ENCODE data around the gene RAB39A.
"Not testable (repeated sequence)": the region's sequence is repeated elsewhere in the genome, so short reads cannot be mapped to it uniquely, and the experiment has no call there.

RAB39A gene

GRCh38 chr11:107928046-107928766 is at the start of gene RAB39A:
TSS of gene RAB39A (plus strand) at chr11:107928448. CDS start at chr11:107928569, 121 bp downstream.
- DNase-seq (ENCODE audit: low read depth, low spot score): peak; percentile 12

- DNase-seq (ENCODE audit: low read depth, low spot score): not testable (repeated sequence)
Measured at GRCh38 chr11:107881471-107881870, 46.8 kb upstream of the RAB39A start.

GRCh38 chr11:107882095-107882820 is 46.0 kb upstream of the RAB39A start:
- DNase-seq (ENCODE audit: low read depth, low spot score): no peak

- DNase-seq (ENCODE audit: low read depth, low spot score): no peak
Measured at GRCh38 chr11:107898270-107898669, 30.0 kb upstream of the RAB39A start.

GRCh38 chr11:107908211-107908610 is 20.0 kb upstream of the RAB39A start:
- DNase-seq (ENCODE audit: low read depth, low spot score): no peak

- DNase-seq (ENCODE audit: low read depth, low spot score): not testable (repeated sequence)
Measured at GRCh38 chr11:107912415-107912814, 15.8 kb upstream of the RAB39A start.

- no peak for DNase-seq (ENCODE audit: low read depth, low spot score)
Measured at GRCh38 chr11:107915229-107915628, 13.0 kb upstream of the RAB39A start.

- DNase-seq (ENCODE audit: low read depth, low spot score): no peak
Measured at GRCh38 chr11:107916671-107917241, 11.5 kb upstream of the RAB39A start.

- no peak for DNase-seq (ENCODE audit: low read depth, low spot score)
Measured at GRCh38 chr11:107921997-107922396, 6.3 kb upstream of the RAB39A start.

GRCh38 chr11:107923519-107923918 is 4.7 kb upstream of the RAB39A start:
- not testable (repeated sequence) for DNase-seq (ENCODE audit: low read depth, low spot score)

- no peak for DNase-seq (ENCODE audit: low read depth, low spot score)
Measured at GRCh38 chr11:107924306-107924705, 3.9 kb upstream of the RAB39A start.

GRCh38 chr11:107927559-107927958 is 689 bp upstream of the RAB39A start:
- no peak for DNase-seq (ENCODE audit: low read depth, low spot score)

GRCh38 chr11:107928767-107929507 is 689 bp downstream of the RAB39A start:
- DNase-seq (ENCODE audit: low read depth, low spot score): no peak

- no peak for DNase-seq (ENCODE audit: low read depth, low spot score)
Measured at GRCh38 chr11:107929611-107930200, 1.5 kb downstream of the RAB39A start.

- no peak for DNase-seq (ENCODE audit: low read depth, low spot score)
Measured at GRCh38 chr11:107931206-107931605, 3.0 kb downstream of the RAB39A start.

- no peak for DNase-seq (ENCODE audit: low read depth, low spot score)
Measured at GRCh38 chr11:107947904-107948303, 19.7 kb downstream of the RAB39A start.

- DNase-seq (ENCODE audit: low read depth, low spot score): not testable (repeated sequence)
Measured at GRCh38 chr11:107948328-107948727, 20.1 kb downstream of the RAB39A start.

GRCh38 chr11:107951155-107951554 is 22.9 kb downstream of the RAB39A start:
- no peak for DNase-seq (ENCODE audit: low read depth, low spot score)

GRCh38 chr11:107953446-107953845 is 25.2 kb downstream of the RAB39A start:
- DNase-seq (ENCODE audit: low read depth, low spot score): no peak

- DNase-seq (ENCODE audit: low read depth, low spot score): no peak
Measured at GRCh38 chr11:107956543-107956942, 28.3 kb downstream of the RAB39A start.

- DNase-seq (ENCODE audit: low read depth, low spot score): no peak
Measured at GRCh38 chr11:107957109-107957588, 28.9 kb downstream of the RAB39A start.
